ENCODE data around the gene SLC17A1.

The SLC17A1 gene

GRCh38 chr6:25745836-25746235 is 86.0 kb downstream of the SLC17A1 start:
- no peaks in the 10 kb centered on the region for H3K9me2 ChIP-seq (replicated peaks; ENCODE audit: insufficient read depth, low read length)
- no peak overlapping the region for H3K9ac ChIP-seq (ENCODE audit: low read length)
- no peaks in the 10 kb centered on the region for H3K36me3 ChIP-seq (ENCODE audit: low read length)
- no peak overlapping the region for H3K4me3 ChIP-seq (ENCODE audit: insufficient read depth, low read length, poor library complexity, severe bottlenecking)
- H2AFZ ChIP-seq (ENCODE audit: low read depth, low read length, severe bottlenecking), result no peak overlapping the region
- no peaks in the 10 kb centered on the region for H3F3A ChIP-seq (ENCODE audit: insufficient read depth)
- TF ChIP-seq CTCF (IDR thresholded peaks at IDR 0.05; ENCODE audit: insufficient read depth, low read length, poor library complexity, severe bottlenecking), result no peak
- TF ChIP-seq EZH2phosphoT487 (conservative IDR thresholded peaks at IDR 0.05; ENCODE audit: low read length), result no peak
- 0 out of 2 replicates have a peak, but pooled peaks cover 7% of the 10 kb centered on the region for H3K9me3 ChIP-seq (ENCODE audit: insufficient read depth, low read length)
- no peak overlapping the region for H3K27ac ChIP-seq (ENCODE audit: low read depth, low read length)
- no peaks in the 10 kb centered on the region for H3K79me2 ChIP-seq (ENCODE audit: insufficient read depth, low read length)
- H4K20me1 ChIP-seq (ENCODE audit: low read depth, low read length), result no peaks in the 10 kb centered on the region
- H3K27me3 ChIP-seq (ENCODE audit: low read length), result no peaks in the 10 kb centered on the region
- no peak overlapping the region for H3K4me2 ChIP-seq (ENCODE audit: low read depth, low read length, poor library complexity, severe bottlenecking)

DNA sequence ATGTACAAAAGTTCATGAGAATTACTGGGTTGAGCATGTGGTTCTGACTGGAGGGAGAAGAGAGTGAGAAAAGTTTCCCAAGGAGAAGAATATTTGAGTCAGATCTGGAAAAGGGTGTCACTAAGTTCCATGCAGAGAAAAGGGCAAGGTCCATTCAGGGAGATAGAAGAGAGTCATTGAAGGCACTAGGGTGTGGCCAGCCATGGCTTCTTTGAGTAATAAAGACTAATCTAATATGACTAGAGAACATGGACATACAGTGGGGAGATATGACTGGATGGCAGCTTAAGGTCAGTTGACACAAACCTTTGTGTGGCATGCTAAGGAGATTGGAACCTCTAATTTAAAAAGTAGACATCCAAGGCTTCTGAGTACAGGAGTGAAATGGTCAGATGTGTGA is 88.0 kb downstream of the SLC17A1 start:
- Histone ChIP-seq H3K9ac (ENCODE audit: low read length) (no peak overlapping the region), H3K9me2 (replicated peaks; ENCODE audit: insufficient read depth, low read length) (no peaks in the 10 kb centered on the region), H3K4me2 (ENCODE audit: low read depth, low read length, poor library complexity, severe bottlenecking) (no peak overlapping the region), H2AFZ (ENCODE audit: low read depth, low read length, severe bottlenecking) (no peak overlapping the region), H3K9me3 (ENCODE audit: insufficient read depth, low read length) (0 out of 2 replicates have a peak, but pooled peaks cover 7% of the 10 kb centered on the region), H3K36me3 (ENCODE audit: low read length) (no peaks in the 10 kb centered on the region), H3K4me3 (ENCODE audit: insufficient read depth, low read length, poor library complexity, severe bottlenecking) (no peak overlapping the region), H3K27me3 (ENCODE audit: low read length) (no peaks in the 10 kb centered on the region), H4K20me1 (ENCODE audit: low read depth, low read length) (no peaks in the 10 kb centered on the region), H3F3A (ENCODE audit: insufficient read depth) (no peaks in the 10 kb centered on the region), H3K27ac (ENCODE audit: low read depth, low read length) (no peak overlapping the region), H3K79me2 (ENCODE audit: insufficient read depth, low read length) (no peaks in the 10 kb centered on the region)
- no peak for TF ChIP-seq CTCF (IDR thresholded peaks at IDR 0.05; ENCODE audit: insufficient read depth, low read length, poor library complexity, severe bottlenecking)
- no peak for TF ChIP-seq EZH2phosphoT487 (conservative IDR thresholded peaks at IDR 0.05; ENCODE audit: low read length)

GRCh38 chr6:25735261-25735660 is 96.6 kb downstream of the SLC17A1 start:
- Histone ChIP-seq H3K9ac (ENCODE audit: low read length) (no peak overlapping the region), H3K79me2 (ENCODE audit: insufficient read depth, low read length) (no peaks in the 10 kb centered on the region), H3K4me3 (ENCODE audit: insufficient read depth, low read length, poor library complexity, severe bottlenecking) (no peak overlapping the region), H2AFZ (ENCODE audit: low read depth, low read length, severe bottlenecking) (no peak overlapping the region), H3K27ac (ENCODE audit: low read depth, low read length) (no peak overlapping the region), H3K27me3 (ENCODE audit: low read length) (0 out of 2 replicates have a peak, but pooled peaks cover 3% of the 10 kb centered on the region), H4K20me1 (ENCODE audit: low read depth, low read length) (no peaks in the 10 kb centered on the region), H3K9me3 (ENCODE audit: insufficient read depth, low read length) (peaks cover 20% of the 10 kb centered on the region; the same call in 1 of the 2 replicates), H3F3A (ENCODE audit: insufficient read depth) (no peaks in the 10 kb centered on the region), H3K4me2 (ENCODE audit: low read depth, low read length, poor library complexity, severe bottlenecking) (no peak overlapping the region), H3K9me2 (replicated peaks; ENCODE audit: insufficient read depth, low read length) (no peaks in the 10 kb centered on the region), H3K36me3 (ENCODE audit: low read length) (peaks cover 16% of the 10 kb centered on the region)
- TF ChIP-seq CTCF (IDR thresholded peaks at IDR 0.05; ENCODE audit: insufficient read depth, low read length, poor library complexity, severe bottlenecking) (no peak), EZH2phosphoT487 (conservative IDR thresholded peaks at IDR 0.05; ENCODE audit: low read length) (no peak)
